K562 (cell line): ENCODE results near the gene MRPL11. TPM values are rescaled to one million over a fixed set of nuclear protein-coding genes. Genes with fewer than 3 reads are reported as not detected.

Source experiments
- BACH1 ChIP-seq: fragments of 200-800 bp; sonication (Bioruptor generic); IDR thresholded peaks from 2 replicates; pipeline ENCODE4 v1.6.1; 2016; ENCODE audit warnings: missing genetic modification characterization, missing compliant biosample characterization
- C11orf30 ChIP-seq: fragments of 450-650 bp; IDR thresholded peaks from 2 replicates; pipeline ENCODE4 v1.6.1; 2016; ENCODE audit warnings: low read depth, mild to moderate bottlenecking
- HMGN3 ChIP-seq: IDR thresholded peaks from 2 replicates; pipeline ENCODE4 v1.6.1; 2011; ENCODE audit warnings: borderline replicate concordance, low read depth, mild to moderate bottlenecking, mixed read lengths, low read length; ENCODE audit not compliant: insufficient read length; ENCODE audit errors: extremely low read depth
- MYNN ChIP-seq, 2 experiments: sonication (generic); formaldehyde crosslinking in 1 of 2; IDR thresholded peaks; 2 replicates each; pipeline versions ENCODE4 v1.5.0 to v1.6.1; 2016 to 2020; ENCODE audit warnings: antibody characterized with exemption in 1 of 2, missing genetic modification reagents in 1 of 2
- RB1 ChIP-seq: fragments of 450-650 bp; IDR thresholded peaks from 2 replicates; pipeline ENCODE4 v1.6.1; 2017; ENCODE audit warnings: low read depth, mild to moderate bottlenecking
- RCOR1 ChIP-seq, 2 experiments: IDR thresholded peaks; 2 replicates each; pipeline ENCODE4 v1.6.1; 2012; ENCODE audit warnings: low read depth in 2 of 2, low read length in 2 of 2, borderline replicate concordance in 1 of 2, improper control_type of control experiment in 1 of 2
- SMARCA5 ChIP-seq: fragments of 450-650 bp; IDR thresholded peaks from 2 replicates; pipeline ENCODE4 v1.6.1; 2016
- ZSCAN32 ChIP-seq: fragments of 450-650 bp; formaldehyde crosslinking; IDR thresholded peaks from 2 replicates; pipeline ENCODE4 v1.4.0; 2020; ENCODE audit warnings: mild to moderate bottlenecking, moderate library complexity
- polyA plus RNA-seq, 8 experiments: library from polyadenylated mRNA; depleted of rRNA in 4 of 8; stranded (reverse) in 5 of 8; unstranded in 3 of 8; fragments of >200 nt; fragmentation: Nextera tagmentation in 2 of 8; fragmentation: Illumina TruSeq in 1 of 8; extraction: Ambion mirVana in 2 of 8; extraction: Trizol in 1 of 8; gene quantifications; 2 replicates each; pipeline versions ENCODE4 v1.2.1 to v1.2.3, GENCODE V29; 2011 to 2014; ENCODE audit warnings: inconsistent platforms in 1 of 8, missing spikeins in 1 of 8
- total RNA-seq, 7 experiments: library from RNA; depleted of rRNA in 6 of 7; stranded (reverse); fragments of >200 nt in 6 of 7; fragmentation: Illumina TruSeq in 2 of 7; extraction: Trizol in 2 of 7; gene quantifications; 2 replicates each; pipeline versions ENCODE4 v1.2.1 to v1.2.3, GENCODE V29; 2011 to 2021; ENCODE audit warnings: low replicate concordance in 1 of 7
- TF ChIP-seq, protein P1 (sequence below): fragments of 250-450 bp; sonication (Bioruptor Pico); IDR thresholded peaks from 2 replicates; pipeline ENCODE4 v1.5.0; 2021; ENCODE audit warnings: mild to moderate bottlenecking, borderline replicate concordance
- TF ChIP-seq, protein P2 (sequence below): fragments of 250-450 bp; sonication (Bioruptor Pico); IDR thresholded peaks from 2 replicates; pipeline ENCODE4 v1.4.0; 2020; ENCODE audit warnings: borderline replicate concordance
- TF ChIP-seq, protein P3 (sequence below): fragments of 450-650 bp; IDR thresholded peaks from 2 replicates; pipeline ENCODE4 v1.6.1; 2016; ENCODE audit warnings: mild to moderate bottlenecking, moderate library complexity

Gene MRPL11
- total and polyA plus RNA-seq, 9 of the 15 experiments (the other 6 are each of a cell fraction or from before 2014, with no cell fraction given) = 33.0 to 173 (median 91.9) TPM

DNA sequence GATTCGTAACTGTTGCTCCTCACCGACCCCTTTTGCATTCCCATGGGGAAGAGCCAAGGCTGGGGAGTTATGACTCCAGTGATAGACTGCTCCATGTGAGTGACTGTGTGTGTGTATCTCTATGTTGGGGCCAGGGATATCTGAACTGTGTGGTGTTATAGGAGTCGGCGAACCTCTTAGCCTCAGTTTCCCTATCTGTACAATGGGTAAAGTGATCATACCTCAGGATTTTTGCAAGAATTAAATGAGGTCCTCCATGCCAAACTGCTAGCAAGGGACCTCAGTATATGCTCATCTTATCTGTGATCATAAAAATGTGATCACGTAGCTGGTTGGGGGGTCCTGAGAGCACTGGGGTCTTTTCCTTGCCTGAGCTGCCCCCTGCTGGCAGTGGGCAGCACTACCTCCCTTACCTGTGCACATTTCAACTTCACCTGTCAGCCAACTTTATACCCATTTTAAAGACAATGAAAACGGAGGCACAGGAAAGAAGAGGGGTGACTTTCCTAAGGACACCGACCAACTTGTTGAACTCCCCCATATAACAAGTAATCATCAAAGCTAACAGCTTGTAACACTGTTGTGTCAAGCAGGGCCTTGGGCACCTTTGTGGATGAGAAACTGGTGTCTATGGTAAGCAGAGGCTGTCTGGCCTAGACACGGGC is 40.2 kb upstream of the MRPL11 start (continued):
- TF ChIP-seq, protein P1, sequence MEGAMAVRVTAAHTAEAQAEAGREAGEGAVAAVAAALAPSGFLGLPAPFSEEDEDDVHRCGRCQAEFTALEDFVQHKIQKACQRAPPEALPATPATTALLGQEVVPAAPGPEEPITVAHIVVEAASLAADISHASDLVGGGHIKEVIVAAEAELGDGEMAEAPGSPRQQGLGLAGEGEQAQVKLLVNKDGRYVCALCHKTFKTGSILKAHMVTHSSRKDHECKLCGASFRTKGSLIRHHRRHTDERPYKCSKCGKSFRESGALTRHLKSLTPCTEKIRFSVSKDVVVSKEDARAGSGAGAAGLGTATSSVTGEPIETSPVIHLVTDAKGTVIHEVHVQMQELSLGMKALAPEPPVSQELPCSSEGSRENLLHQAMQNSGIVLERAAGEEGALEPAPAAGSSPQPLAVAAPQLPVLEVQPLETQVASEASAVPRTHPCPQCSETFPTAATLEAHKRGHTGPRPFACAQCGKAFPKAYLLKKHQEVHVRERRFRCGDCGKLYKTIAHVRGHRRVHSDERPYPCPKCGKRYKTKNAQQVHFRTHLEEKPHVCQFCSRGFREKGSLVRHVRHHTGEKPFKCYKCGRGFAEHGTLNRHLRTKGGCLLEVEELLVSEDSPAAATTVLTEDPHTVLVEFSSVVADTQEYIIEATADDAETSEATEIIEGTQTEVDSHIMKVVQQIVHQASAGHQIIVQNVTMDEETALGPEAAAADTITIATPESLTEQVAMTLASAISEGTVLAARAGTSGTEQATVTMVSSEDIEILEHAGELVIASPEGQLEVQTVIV = no peak
- TF ChIP-seq C11orf30 = no peak
- TF ChIP-seq, protein P2, sequence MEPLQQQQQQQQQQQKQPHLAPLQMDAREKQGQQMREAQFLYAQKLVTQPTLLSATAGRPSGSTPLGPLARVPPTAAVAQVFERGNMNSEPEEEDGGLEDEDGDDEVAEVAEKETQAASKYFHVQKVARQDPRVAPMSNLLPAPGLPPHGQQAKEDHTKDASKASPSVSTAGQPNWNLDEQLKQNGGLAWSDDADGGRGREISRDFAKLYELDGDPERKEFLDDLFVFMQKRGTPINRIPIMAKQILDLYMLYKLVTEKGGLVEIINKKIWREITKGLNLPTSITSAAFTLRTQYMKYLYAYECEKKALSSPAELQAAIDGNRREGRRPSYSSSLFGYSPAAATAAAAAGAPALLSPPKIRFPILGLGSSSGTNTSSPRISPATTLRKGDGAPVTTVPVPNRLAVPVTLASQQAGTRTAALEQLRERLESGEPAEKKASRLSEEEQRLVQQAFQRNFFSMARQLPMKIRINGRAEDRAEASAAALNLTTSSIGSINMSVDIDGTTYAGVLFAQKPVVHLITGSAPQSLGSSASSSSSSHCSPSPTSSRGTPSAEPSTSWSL = no peak
- TF ChIP-seq SMARCA5 = peak; percentile 97
- no peak for TF ChIP-seq ZSCAN32
- peak in 1 of 2 experiments; percentile 49; a peak in 1 of 4 replicates for TF ChIP-seq RCOR1 (IDR thresholded peaks at IDR 0.05; ENCODE audit: borderline replicate concordance in 1 of 2, low read depth in 2 of 2, low read length in 2 of 2)
- TF ChIP-seq BACH1 (tag) = no peak
- TF ChIP-seq, protein P3, sequence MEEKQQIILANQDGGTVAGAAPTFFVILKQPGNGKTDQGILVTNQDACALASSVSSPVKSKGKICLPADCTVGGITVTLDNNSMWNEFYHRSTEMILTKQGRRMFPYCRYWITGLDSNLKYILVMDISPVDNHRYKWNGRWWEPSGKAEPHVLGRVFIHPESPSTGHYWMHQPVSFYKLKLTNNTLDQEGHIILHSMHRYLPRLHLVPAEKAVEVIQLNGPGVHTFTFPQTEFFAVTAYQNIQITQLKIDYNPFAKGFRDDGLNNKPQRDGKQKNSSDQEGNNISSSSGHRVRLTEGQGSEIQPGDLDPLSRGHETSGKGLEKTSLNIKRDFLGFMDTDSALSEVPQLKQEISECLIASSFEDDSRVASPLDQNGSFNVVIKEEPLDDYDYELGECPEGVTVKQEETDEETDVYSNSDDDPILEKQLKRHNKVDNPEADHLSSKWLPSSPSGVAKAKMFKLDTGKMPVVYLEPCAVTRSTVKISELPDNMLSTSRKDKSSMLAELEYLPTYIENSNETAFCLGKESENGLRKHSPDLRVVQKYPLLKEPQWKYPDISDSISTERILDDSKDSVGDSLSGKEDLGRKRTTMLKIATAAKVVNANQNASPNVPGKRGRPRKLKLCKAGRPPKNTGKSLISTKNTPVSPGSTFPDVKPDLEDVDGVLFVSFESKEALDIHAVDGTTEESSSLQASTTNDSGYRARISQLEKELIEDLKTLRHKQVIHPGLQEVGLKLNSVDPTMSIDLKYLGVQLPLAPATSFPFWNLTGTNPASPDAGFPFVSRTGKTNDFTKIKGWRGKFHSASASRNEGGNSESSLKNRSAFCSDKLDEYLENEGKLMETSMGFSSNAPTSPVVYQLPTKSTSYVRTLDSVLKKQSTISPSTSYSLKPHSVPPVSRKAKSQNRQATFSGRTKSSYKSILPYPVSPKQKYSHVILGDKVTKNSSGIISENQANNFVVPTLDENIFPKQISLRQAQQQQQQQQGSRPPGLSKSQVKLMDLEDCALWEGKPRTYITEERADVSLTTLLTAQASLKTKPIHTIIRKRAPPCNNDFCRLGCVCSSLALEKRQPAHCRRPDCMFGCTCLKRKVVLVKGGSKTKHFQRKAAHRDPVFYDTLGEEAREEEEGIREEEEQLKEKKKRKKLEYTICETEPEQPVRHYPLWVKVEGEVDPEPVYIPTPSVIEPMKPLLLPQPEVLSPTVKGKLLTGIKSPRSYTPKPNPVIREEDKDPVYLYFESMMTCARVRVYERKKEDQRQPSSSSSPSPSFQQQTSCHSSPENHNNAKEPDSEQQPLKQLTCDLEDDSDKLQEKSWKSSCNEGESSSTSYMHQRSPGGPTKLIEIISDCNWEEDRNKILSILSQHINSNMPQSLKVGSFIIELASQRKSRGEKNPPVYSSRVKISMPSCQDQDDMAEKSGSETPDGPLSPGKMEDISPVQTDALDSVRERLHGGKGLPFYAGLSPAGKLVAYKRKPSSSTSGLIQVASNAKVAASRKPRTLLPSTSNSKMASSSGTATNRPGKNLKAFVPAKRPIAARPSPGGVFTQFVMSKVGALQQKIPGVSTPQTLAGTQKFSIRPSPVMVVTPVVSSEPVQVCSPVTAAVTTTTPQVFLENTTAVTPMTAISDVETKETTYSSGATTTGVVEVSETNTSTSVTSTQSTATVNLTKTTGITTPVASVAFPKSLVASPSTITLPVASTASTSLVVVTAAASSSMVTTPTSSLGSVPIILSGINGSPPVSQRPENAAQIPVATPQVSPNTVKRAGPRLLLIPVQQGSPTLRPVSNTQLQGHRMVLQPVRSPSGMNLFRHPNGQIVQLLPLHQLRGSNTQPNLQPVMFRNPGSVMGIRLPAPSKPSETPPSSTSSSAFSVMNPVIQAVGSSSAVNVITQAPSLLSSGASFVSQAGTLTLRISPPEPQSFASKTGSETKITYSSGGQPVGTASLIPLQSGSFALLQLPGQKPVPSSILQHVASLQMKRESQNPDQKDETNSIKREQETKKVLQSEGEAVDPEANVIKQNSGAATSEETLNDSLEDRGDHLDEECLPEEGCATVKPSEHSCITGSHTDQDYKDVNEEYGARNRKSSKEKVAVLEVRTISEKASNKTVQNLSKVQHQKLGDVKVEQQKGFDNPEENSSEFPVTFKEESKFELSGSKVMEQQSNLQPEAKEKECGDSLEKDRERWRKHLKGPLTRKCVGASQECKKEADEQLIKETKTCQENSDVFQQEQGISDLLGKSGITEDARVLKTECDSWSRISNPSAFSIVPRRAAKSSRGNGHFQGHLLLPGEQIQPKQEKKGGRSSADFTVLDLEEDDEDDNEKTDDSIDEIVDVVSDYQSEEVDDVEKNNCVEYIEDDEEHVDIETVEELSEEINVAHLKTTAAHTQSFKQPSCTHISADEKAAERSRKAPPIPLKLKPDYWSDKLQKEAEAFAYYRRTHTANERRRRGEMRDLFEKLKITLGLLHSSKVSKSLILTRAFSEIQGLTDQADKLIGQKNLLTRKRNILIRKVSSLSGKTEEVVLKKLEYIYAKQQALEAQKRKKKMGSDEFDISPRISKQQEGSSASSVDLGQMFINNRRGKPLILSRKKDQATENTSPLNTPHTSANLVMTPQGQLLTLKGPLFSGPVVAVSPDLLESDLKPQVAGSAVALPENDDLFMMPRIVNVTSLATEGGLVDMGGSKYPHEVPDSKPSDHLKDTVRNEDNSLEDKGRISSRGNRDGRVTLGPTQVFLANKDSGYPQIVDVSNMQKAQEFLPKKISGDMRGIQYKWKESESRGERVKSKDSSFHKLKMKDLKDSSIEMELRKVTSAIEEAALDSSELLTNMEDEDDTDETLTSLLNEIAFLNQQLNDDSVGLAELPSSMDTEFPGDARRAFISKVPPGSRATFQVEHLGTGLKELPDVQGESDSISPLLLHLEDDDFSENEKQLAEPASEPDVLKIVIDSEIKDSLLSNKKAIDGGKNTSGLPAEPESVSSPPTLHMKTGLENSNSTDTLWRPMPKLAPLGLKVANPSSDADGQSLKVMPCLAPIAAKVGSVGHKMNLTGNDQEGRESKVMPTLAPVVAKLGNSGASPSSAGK = no peak
- TF ChIP-seq RB1 = no peak
- TF ChIP-seq HMGN3 = no peak
- no peak for TF ChIP-seq MYNN (IDR thresholded peaks at IDR 0.05)
- TF ChIP-seq MYNN (CRISPR knock-in tag; IDR thresholded peaks at IDR 0.05) = no peak
